Measurements from ENCODE around the gene APOB. TPM values are rescaled to one million over a fixed set of nuclear protein-coding genes. Genes with fewer than 3 reads are reported as not detected.

Gene APOB
- total and polyA plus RNA-seq, 2 of the 13 experiments (the other 11 are each of a cell fraction or from before 2014, with no cell fraction given): 1,569 to 2,515 TPM

DNA sequence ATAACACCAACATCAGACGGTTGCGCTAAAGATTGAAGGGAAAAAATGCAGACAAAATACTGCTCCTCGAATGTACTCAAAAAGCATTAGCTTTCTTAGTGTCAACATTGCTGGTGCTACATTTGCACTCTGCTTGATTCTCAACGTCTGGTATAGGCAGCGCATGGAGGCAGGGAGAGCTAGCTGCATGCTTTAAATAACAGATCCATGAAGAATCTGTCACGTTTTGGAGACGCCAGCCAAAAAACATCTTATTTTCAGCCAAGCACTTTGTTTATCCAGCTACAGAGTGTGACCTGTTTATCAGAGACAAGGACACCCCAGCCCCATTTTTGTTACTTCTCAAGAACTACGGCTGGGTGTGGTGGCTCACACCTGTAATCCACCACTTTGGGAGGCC, 59.5 kb downstream of the APOB start:
- POLR2A ChIA-PET: no interaction called here
- no peaks in the 10 kb centered on the region for H3K9me3 ChIP-seq (ENCODE audit: low read length)
- in situ Hi-C loops (cut with HindIII; ENCODE audit: extremely low pct_ligation_motif_present, low pct_unique_long_range_greater_than_20kb): loop anchor here (25.0 kb wide), 1 partner anchor 597 kb away; no protein-coding TSS in a partner anchor
- intact Hi-C loops (cut with micrococcal nuclease; ENCODE audit: unreplicated experiment): no loop called here
- H3K9ac ChIP-seq (ENCODE audit: insufficient read depth, low read depth, low read length): no peak overlapping the region
- H2AFZ ChIP-seq (ENCODE audit: low read length): no peak overlapping the region
- no peaks in the 10 kb centered on the region for H3K4me1 ChIP-seq (ENCODE audit: insufficient read depth, low read length)
- no peaks in the 10 kb centered on the region for H3K79me2 ChIP-seq (ENCODE audit: insufficient read depth, low read length)
- DNase-seq (ENCODE audit: low spot score) (no peak), ATAC-seq (no peak), FAIRE-seq (no peak)
- H3K27ac ChIP-seq (ENCODE audit: extremely low read length, insufficient read depth, low read length): no peak overlapping the region
- CTCF ChIA-PET (ENCODE audit: low intra/inter-chr PET ratio, low total read pairs): no interaction called here
- no peaks in the 10 kb centered on the region for H3K36me3 ChIP-seq (replicated peaks in 1 of 2; ENCODE audit: control insufficient read depth in 1 of 2, insufficient read depth in 2 of 2, low read length in 2 of 2)
- H4K20me1 ChIP-seq (ENCODE audit: insufficient read depth, low read length): no peaks in the 10 kb centered on the region
- BruUV-seq (replicated peaks): no TSS peak
- H3K27me3 ChIP-seq (ENCODE audit: control insufficient read depth in 1 of 2, insufficient read depth in 2 of 2, low read length in 2 of 2): peaks cover under 1 to 17% of the 10 kb centered on the region in 2 experiments; a peak in 3 of 5 replicates
- H3K4me3 ChIP-seq (replicated peaks in 1 of 3; ENCODE audit: insufficient read depth in 1 of 3, low read depth in 2 of 3, low read length in 3 of 3): no peak overlapping the region
- no peak overlapping the region for H3K4me2 ChIP-seq (ENCODE audit: low read depth, low read length)
- 58% methylated on average over 8 of the region's 8 CpGs for WGBS (ENCODE audit: low lambda C conversion rate)
- TF ChIP-seq ZNF790 (CRISPR knock-in tag; IDR thresholded peaks at IDR 0.05; ENCODE audit: borderline replicate concordance): no peak
- TF ChIP-seq HOXA3 (CRISPR knock-in tag; IDR thresholded peaks at IDR 0.05): no peak

DNA sequence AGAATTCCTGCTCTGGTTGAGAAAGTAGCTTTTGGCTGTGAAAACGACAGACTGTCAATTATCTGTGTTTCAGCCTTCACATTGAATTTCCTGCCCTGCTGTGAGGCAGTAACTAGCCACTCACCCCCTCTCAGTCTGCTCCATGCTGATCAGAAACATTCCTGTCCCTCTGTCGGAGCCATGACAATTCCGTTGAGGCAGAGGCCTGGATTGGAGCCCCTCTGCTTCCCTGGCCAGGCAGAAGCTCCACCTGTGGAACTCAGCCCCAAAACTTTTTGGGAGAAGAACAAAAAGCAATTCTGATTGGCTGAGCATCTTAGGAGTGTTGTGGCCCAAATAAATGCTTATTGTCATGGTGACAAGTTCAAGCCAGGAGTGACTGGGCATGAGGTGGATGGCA, 60.0 kb downstream of the APOB start:
- intact Hi-C loops (cut with micrococcal nuclease; ENCODE audit: unreplicated experiment): no loop called here
- FAIRE-seq (no peak), ATAC-seq (peak; percentile 29; the same call in 2 of the 3 replicates), DNase-seq (ENCODE audit: low spot score) (no peak)
- Histone ChIP-seq H3K4me1 (ENCODE audit: insufficient read depth, low read length) (no peaks in the 10 kb centered on the region), H3K36me3 (replicated peaks in 1 of 2; ENCODE audit: control insufficient read depth in 1 of 2, insufficient read depth in 2 of 2, low read length in 2 of 2) (no peaks in the 10 kb centered on the region), H2AFZ (ENCODE audit: low read length) (no peak overlapping the region), H3K27ac (ENCODE audit: extremely low read length, insufficient read depth, low read length) (no peak overlapping the region), H3K79me2 (ENCODE audit: insufficient read depth, low read length) (no peaks in the 10 kb centered on the region), H3K9me3 (ENCODE audit: low read length) (no peaks in the 10 kb centered on the region), H3K4me3 (replicated peaks in 1 of 3; ENCODE audit: insufficient read depth in 1 of 3, low read depth in 2 of 3, low read length in 3 of 3) (no peak overlapping the region), H3K27me3 (ENCODE audit: control insufficient read depth in 1 of 2, insufficient read depth in 2 of 2, low read length in 2 of 2) (peaks cover 0 to 11% of the 10 kb centered on the region in 2 experiments; a peak in 3 of 5 replicates), H3K4me2 (ENCODE audit: low read depth, low read length) (no peak overlapping the region), H3K9ac (ENCODE audit: insufficient read depth, low read depth, low read length) (no peak overlapping the region), H4K20me1 (ENCODE audit: insufficient read depth, low read length) (no peaks in the 10 kb centered on the region)
- in situ Hi-C loops (cut with HindIII; ENCODE audit: extremely low pct_ligation_motif_present, low pct_unique_long_range_greater_than_20kb): loop anchor here (25.0 kb wide), 1 partner anchor 597 kb away; no protein-coding TSS in a partner anchor
- no TSS peak for BruUV-seq (replicated peaks)
- 6% methylated on average over 3 of the region's 3 CpGs for WGBS (ENCODE audit: low lambda C conversion rate)
- ChIA-PET CTCF (ENCODE audit: low intra/inter-chr PET ratio, low total read pairs) (no interaction called here), POLR2A (no interaction called here)
- no peak for TF ChIP-seq DNMT1 (CRISPR knock-in tag; IDR thresholded peaks at IDR 0.05)
- TF ChIP-seq, protein P1, sequence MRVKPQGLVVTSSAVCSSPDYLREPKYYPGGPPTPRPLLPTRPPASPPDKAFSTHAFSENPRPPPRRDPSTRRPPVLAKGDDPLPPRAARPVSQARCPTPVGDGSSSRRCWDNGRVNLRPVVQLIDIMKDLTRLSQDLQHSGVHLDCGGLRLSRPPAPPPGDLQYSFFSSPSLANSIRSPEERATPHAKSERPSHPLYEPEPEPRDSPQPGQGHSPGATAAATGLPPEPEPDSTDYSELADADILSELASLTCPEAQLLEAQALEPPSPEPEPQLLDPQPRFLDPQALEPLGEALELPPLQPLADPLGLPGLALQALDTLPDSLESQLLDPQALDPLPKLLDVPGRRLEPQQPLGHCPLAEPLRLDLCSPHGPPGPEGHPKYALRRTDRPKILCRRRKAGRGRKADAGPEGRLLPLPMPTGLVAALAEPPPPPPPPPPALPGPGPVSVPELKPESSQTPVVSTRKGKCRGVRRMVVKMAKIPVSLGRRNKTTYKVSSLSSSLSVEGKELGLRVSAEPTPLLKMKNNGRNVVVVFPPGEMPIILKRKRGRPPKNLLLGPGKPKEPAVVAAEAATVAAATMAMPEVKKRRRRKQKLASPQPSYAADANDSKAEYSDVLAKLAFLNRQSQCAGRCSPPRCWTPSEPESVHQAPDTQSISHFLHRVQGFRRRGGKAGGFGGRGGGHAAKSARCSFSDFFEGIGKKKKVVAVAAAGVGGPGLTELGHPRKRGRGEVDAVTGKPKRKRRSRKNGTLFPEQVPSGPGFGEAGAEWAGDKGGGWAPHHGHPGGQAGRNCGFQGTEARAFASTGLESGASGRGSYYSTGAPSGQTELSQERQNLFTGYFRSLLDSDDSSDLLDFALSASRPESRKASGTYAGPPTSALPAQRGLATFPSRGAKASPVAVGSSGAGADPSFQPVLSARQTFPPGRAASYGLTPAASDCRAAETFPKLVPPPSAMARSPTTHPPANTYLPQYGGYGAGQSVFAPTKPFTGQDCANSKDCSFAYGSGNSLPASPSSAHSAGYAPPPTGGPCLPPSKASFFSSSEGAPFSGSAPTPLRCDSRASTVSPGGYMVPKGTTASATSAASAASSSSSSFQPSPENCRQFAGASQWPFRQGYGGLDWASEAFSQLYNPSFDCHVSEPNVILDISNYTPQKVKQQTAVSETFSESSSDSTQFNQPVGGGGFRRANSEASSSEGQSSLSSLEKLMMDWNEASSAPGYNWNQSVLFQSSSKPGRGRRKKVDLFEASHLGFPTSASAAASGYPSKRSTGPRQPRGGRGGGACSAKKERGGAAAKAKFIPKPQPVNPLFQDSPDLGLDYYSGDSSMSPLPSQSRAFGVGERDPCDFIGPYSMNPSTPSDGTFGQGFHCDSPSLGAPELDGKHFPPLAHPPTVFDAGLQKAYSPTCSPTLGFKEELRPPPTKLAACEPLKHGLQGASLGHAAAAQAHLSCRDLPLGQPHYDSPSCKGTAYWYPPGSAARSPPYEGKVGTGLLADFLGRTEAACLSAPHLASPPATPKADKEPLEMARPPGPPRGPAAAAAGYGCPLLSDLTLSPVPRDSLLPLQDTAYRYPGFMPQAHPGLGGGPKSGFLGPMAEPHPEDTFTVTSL (CRISPR knock-in tag; IDR thresholded peaks at IDR 0.05; ENCODE audit: borderline replicate concordance): no peak
- TF ChIP-seq YY1 (IDR thresholded peaks at IDR 0.05; ENCODE audit: insufficient read depth, insufficient replicate concordance, low read depth, low read length): no peak
- no peak for TF ChIP-seq SP140L (CRISPR knock-in tag; IDR thresholded peaks at IDR 0.05; ENCODE audit: borderline replicate concordance)

Measured in HepG2 (cell line).